ENCODE measurements around the gene GOLGA1. TPM values are rescaled to one million over a fixed set of nuclear protein-coding genes. Genes with fewer than 3 reads are reported as not detected.
A peak's percentile ranks its signal among the peaks of the same experiment; 100 is the strongest.

GOLGA1 gene
- total and polyA plus RNA-seq, 9 of the 15 experiments (the other 6 are each of a cell fraction or from before 2014, with no cell fraction given) = 2.9 to 15.9 (median 8.5) TPM

DNA sequence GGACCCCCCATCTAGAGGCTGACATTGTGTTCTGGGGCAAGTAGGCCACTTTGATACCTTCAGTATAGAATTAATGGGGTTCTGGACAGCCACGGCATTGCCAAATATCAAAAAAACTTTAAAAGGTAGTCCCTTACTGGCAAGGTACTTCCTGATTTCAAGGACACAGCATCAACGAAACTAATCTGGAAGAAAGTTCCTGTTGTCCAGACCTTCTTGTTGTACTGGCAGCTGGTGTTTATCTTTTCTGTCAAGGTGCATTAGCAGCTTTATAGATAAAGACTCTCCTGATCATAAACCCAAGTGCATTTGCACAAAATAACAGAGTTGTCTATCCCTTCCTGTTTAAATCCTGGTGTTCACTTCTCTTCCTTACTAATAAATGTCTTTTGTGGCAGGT is 23.7 kb upstream of the GOLGA1 start (continued):
- TF ChIP-seq SMAD3 (CRISPR knock-in tag; conservative IDR thresholded peaks at IDR 0.05) (no peak), RFX5 (IDR thresholded peaks at IDR 0.05; ENCODE audit: low read depth, low read length) (no peak), SREBF2 (CRISPR knock-in tag; IDR thresholded peaks at IDR 0.05) (no peak), YY1 (IDR thresholded peaks at IDR 0.05; ENCODE audit: borderline replicate concordance in 1 of 3, control insufficient read depth in 1 of 3, extremely low read depth in 1 of 3, insufficient read depth in 3 of 3, insufficient read length in 1 of 3, insufficient replicate concordance in 2 of 3, low read depth in 1 of 3, low read length in 2 of 3) (no peak), TAL1 (IDR thresholded peaks at IDR 0.05) (peak; percentile 96), HDAC6 (IDR thresholded peaks at IDR 0.05; ENCODE audit: low read depth, low read length) (no peak), XRCC5 (IDR thresholded peaks at IDR 0.05; ENCODE audit: low read depth, low read length) (no peak), RBM15 (IDR thresholded peaks at IDR 0.05; ENCODE audit: insufficient read depth, low read length) (no peak), ZNF124 (CRISPR knock-in tag; IDR thresholded peaks at IDR 0.05) (no peak), ZNF830 (CRISPR knock-in tag; IDR thresholded peaks at IDR 0.05) (no peak), ZNF3 (CRISPR knock-in tag; IDR thresholded peaks at IDR 0.05) (no peak), CHD7 (IDR thresholded peaks at IDR 0.05; ENCODE audit: low read depth, low read length) (no peak), NFE2L1 (tag; IDR thresholded peaks at IDR 0.05; ENCODE audit: borderline replicate concordance, low read depth) (no peak)
- TF ChIP-seq, protein P1, sequence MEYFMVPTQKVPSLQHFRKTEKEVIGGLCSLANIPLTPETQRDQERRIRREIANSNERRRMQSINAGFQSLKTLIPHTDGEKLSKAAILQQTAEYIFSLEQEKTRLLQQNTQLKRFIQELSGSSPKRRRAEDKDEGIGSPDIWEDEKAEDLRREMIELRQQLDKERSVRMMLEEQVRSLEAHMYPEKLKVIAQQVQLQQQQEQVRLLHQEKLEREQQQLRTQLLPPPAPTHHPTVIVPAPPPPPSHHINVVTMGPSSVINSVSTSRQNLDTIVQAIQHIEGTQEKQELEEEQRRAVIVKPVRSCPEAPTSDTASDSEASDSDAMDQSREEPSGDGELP (CRISPR knock-in tag; IDR thresholded peaks at IDR 0.05; ENCODE audit: borderline replicate concordance) = peak; percentile 29; the same call in 1 of the 2 replicates
- TF ChIP-seq, protein P2, sequence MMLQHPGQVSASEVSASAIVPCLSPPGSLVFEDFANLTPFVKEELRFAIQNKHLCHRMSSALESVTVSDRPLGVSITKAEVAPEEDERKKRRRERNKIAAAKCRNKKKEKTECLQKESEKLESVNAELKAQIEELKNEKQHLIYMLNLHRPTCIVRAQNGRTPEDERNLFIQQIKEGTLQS (IDR thresholded peaks at IDR 0.05) = no peak
- TF ChIP-seq, protein P2 (CRISPR knock-in tag; conservative IDR thresholded peaks at IDR 0.05) = no peak
